IPS-20b (cell line): ENCODE measurements around the gene SNAPC5.

Experiments
- H3K27ac ChIP-seq: one replicate; pipeline ENCODE4 v1.5.1; 2013; ENCODE audit warnings: low read length
- H3K27me3 ChIP-seq: 2 replicates; pipeline ENCODE4 v1.6.1; 2013; ENCODE audit warnings: mild to moderate bottlenecking, low read length, inconsistent platforms; ENCODE audit not compliant: insufficient read depth
- H3K36me3 ChIP-seq: 2 replicates; pipeline ENCODE4 v1.6.1; 2013; ENCODE audit warnings: low read depth, mild to moderate bottlenecking, inconsistent platforms, low read length, moderate library complexity; ENCODE audit not compliant: insufficient read depth
- H3K4me1 ChIP-seq: 2 replicates; pipeline ENCODE4 v1.6.1; 2013; ENCODE audit warnings: mild to moderate bottlenecking, control low read depth, inconsistent platforms, low read length, moderate library complexity; ENCODE audit not compliant: insufficient read depth
- H3K4me3 ChIP-seq: 2 replicates; pipeline ENCODE4 v1.5.1; 2013; ENCODE audit warnings: mild to moderate bottlenecking, low read length, inconsistent platforms
- H3K9ac ChIP-seq: 2 replicates; pipeline ENCODE4 v1.6.1; 2013; ENCODE audit warnings: low read depth, mild to moderate bottlenecking, inconsistent platforms, low read length, moderate library complexity
- H3K9me3 ChIP-seq: 2 replicates; pipeline ENCODE4 v1.6.1; 2013; ENCODE audit warnings: mild to moderate bottlenecking, low read depth, low read length, inconsistent platforms; ENCODE audit not compliant: insufficient read depth

The SNAPC5 gene

DNA sequence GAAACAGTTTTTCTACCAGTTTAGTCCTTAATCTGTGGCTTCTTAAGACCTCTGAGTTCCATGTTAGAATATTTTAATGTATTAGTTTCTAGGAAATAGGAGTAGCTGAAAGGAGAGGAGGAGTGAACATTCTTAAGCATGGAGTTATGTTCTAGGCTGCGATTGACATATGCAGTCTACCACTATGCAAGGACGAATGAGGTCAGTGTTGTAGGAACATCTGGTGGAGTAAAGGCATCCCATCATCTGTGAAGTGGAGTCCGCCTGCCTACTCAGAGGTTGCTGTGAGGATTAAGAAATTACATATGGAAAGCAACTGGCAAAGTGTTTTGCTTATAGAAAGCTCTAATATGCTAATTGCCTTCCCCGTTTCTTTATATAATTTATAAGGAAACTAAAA is 45.1 kb downstream of the SNAPC5 start:
- H3K4me1 ChIP-seq: no peaks in the 10 kb centered on the region
- H3K27ac ChIP-seq: no peak overlapping the region
- no peak overlapping the region for H3K9ac ChIP-seq
- H3K27me3 ChIP-seq: no peaks in the 10 kb centered on the region
- no peaks in the 10 kb centered on the region for H3K9me3 ChIP-seq
- H3K36me3 ChIP-seq: peaks cover 21% of the 10 kb centered on the region
- H3K4me3 ChIP-seq: no peak overlapping the region
